Measurements from ENCODE around the gene CCDC9B.

The CCDC9B gene

DNA sequence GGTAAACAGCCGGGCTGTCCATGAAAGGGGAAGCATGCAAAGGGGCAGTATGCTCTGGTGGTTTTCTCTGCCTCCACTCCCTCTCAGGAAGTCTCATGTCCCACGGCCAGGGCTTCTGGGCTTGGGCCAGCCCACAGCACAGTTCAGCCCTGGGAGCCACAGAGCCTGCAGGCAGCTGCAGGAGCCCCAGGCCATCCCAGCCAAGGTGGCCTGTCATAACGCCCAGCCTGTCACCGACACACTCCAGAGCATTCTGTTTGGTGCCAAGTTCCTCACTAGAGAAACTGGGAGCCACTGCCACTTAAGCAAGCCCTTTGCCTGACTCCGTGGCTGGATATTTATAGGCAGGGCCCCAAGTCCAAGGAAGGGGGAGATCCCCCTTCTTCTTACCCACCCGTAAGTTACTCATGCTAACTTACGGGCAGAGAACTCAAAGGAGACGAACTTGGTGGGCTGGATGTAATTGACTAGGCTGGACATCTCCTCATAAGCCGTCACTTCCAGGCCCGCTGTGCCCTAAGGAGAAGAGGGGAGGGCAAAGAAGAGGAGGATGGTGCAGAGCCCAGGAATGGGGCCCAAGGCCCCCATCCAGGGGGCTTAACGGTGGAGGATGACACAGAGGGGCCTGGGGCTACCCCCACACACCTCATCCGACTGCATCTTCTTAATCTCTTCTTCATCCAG, 44.7 kb downstream of the CCDC9B start:
- ChIA-PET POLR2A (interaction anchor here (0.8 kb wide), 1 partner anchor 27 kb away, joined by 3 read pairs; no protein-coding TSS in a partner anchor), CTCF (interaction anchor here (0.6 to 17.3 kb wide), 3 partner anchors 17 to 250 kb away, joined by 4 to 287 read pairs (median 4); partner anchors contain the start of genes INAFM2 and PLCB2)
- TF ChIP-seq, protein P1, sequence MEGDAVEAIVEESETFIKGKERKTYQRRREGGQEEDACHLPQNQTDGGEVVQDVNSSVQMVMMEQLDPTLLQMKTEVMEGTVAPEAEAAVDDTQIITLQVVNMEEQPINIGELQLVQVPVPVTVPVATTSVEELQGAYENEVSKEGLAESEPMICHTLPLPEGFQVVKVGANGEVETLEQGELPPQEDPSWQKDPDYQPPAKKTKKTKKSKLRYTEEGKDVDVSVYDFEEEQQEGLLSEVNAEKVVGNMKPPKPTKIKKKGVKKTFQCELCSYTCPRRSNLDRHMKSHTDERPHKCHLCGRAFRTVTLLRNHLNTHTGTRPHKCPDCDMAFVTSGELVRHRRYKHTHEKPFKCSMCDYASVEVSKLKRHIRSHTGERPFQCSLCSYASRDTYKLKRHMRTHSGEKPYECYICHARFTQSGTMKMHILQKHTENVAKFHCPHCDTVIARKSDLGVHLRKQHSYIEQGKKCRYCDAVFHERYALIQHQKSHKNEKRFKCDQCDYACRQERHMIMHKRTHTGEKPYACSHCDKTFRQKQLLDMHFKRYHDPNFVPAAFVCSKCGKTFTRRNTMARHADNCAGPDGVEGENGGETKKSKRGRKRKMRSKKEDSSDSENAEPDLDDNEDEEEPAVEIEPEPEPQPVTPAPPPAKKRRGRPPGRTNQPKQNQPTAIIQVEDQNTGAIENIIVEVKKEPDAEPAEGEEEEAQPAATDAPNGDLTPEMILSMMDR (IDR thresholded peaks at IDR 0.05; ENCODE audit: insufficient read depth, low read length, missing control alignments) = no peak
- no peak overlapping the region for H3K4me3 ChIP-seq (ENCODE audit: low read depth, low read length)
- DNase-seq (ENCODE audit: low read depth, low spot score) = no peak

DNA sequence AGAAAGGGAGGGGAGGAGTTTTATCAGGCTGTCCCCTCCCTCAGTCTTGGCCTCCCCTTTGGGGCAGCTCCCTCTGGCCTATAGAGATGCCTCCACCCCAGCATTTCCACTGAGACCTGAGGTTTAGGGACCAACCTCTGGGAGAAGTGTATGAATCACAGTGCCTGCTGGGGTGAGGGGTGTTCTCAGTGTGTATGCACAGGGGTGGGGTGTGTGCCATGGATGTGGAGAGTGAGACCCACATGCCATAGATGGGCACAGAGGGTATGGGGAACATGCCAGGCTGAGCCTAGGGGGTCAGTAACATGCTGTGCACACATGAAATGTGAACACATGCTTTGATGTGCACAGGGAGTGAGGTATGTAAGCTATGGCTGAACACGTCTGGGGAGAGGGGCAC, 45.4 kb downstream of the CCDC9B start:
- TF ChIP-seq, protein P1 (IDR thresholded peaks at IDR 0.05; ENCODE audit: insufficient read depth, low read length, missing control alignments) = no peak
- ChIA-PET CTCF (interaction anchor here (17.3 kb wide), 1 partner anchor 18 kb away, joined by 287 read pairs; the partner anchor contains the start of genes INAFM2 and PLCB2), POLR2A (no interaction called here)
- no peak overlapping the region for H3K4me3 ChIP-seq (ENCODE audit: low read depth, low read length)
- DNase-seq (ENCODE audit: low read depth, low spot score) = no peak

- POLR2A ChIA-PET = no interaction called here
- TF ChIP-seq, protein P1 (IDR thresholded peaks at IDR 0.05; ENCODE audit: insufficient read depth, low read length, missing control alignments) = no peak
Observed at GRCh38 chr15:40293905-40294895, 46.5 kb downstream of the CCDC9B start.

GRCh38 chr15:40293006-40293405, 47.7 kb downstream of the CCDC9B start:
- ChIA-PET CTCF (interaction anchor here (0.6 to 17.3 kb wide), 7 partner anchors 8 to 75 kb away, joined by 3 to 287 read pairs (median 5); partner anchors contain the start of genes INAFM2 and PLCB2), POLR2A (no interaction called here)
- TF ChIP-seq, protein P1 (IDR thresholded peaks at IDR 0.05; ENCODE audit: insufficient read depth, low read length, missing control alignments) = no peak
- H3K4me3 ChIP-seq (ENCODE audit: low read depth, low read length) = no peak overlapping the region
- no peak for DNase-seq (ENCODE audit: low read depth, low spot score)

More at GRCh38 chr15:40293905-40294895, 46.5 kb downstream of the CCDC9B start:
- CTCF ChIA-PET = interaction anchor here (1.7 to 17.3 kb wide), 3 partner anchors 18 to 77 kb away, joined by 5 to 287 read pairs (median 211); partner anchors contain the start of genes INAFM2 and PLCB2
- no peak overlapping the region for H3K4me3 ChIP-seq (ENCODE audit: low read depth, low read length)
- DNase-seq (ENCODE audit: low read depth, low spot score) = no peak

GRCh38 chr15:40292246-40292645, 48.5 kb downstream of the CCDC9B start:
- DNase-seq (ENCODE audit: low read depth, low spot score) = no peak
- TF ChIP-seq, protein P1 (IDR thresholded peaks at IDR 0.05; ENCODE audit: insufficient read depth, low read length, missing control alignments) = no peak
- ChIA-PET POLR2A (no interaction called here), CTCF (interaction anchor here (0.8 to 17.3 kb wide), 7 partner anchors 9 to 131 kb away, joined by 3 to 287 read pairs (median 8); partner anchors contain the start of genes INAFM2 and PLCB2)
- H3K4me3 ChIP-seq (ENCODE audit: low read depth, low read length) = no peak overlapping the region

Data from AG04449 (cell line).